Activated CD8-positive, alpha-beta memory T cell treated with anti-CD3 and anti-CD28 coated beads, Interleukin-2, amount 10 ng/mL, durations not matched to agents 7 days and 5 days (primary cell): ENCODE measurements around the gene SNRNP25. TPM values are rescaled to one million over a fixed set of nuclear protein-coding genes. Genes with fewer than 3 reads are reported as not detected.

ENCODE experiments used
- microRNA-seq: library from miRNA; unstranded; fragments of <30 nt; microRNA quantifications from one replicate; pipeline ENCODE4 v1.2.0, GENCODE V29; 2022
- total RNA-seq, 2 experiments: library from RNA; stranded (reverse); gene quantifications; one replicate each; pipeline ENCODE4 v1.2.3, GENCODE V29; 2021

The SNRNP25 gene
- total RNA-seq, 2 experiments from 2014 or later = 86.6 to 90.8 TPM

Small RNAs within 50 kb of the gene (microRNA-seq; reads per million reads assigned to microRNA genes)
- not detected for gene MIR6859-4

Other genes with a start within 250 kb of the SNRNP25 start
- 10 to 100 TPM; 40.4 to 53.1 TPM for gene POLR3K, start 220 bp upstream of the SNRNP25 start, total RNA-seq
- gene RHBDF1, start 18.8 kb downstream of the SNRNP25 start, total RNA-seq = under 1 TPM; 0.23 to 0.33 TPM
- gene MPG, start 24.4 kb downstream of the SNRNP25 start, total RNA-seq = 10 to 100 TPM; 60.2 to 60.6 TPM
- 10 to 100 TPM; 33.7 to 34.6 TPM for gene NPRL3, start 84.8 kb downstream of the SNRNP25 start, total RNA-seq
- gene HBZ, start 98.8 kb downstream of the SNRNP25 start, total RNA-seq = not detected
- gene HBM, start 112.2 kb downstream of the SNRNP25 start, total RNA-seq = not detected
- not detected for gene HBA2, start 119.0 kb downstream of the SNRNP25 start, total RNA-seq
- gene HBA1, start 122.9 kb downstream of the SNRNP25 start, total RNA-seq = not detected
- gene HBQ1, start 126.6 kb downstream of the SNRNP25 start, total RNA-seq = not detected
- 10 to 100 TPM; 60.0 to 65.3 TPM for gene LUC7L, start 175.6 kb downstream of the SNRNP25 start, total RNA-seq
- 10 to 100 TPM in 1 of 2 experiments, 1 to 10 TPM in 1; 9.1 to 10.1 TPM for gene FAM234A, start 181.0 kb downstream of the SNRNP25 start, total RNA-seq
- gene RGS11, start 222.1 kb downstream of the SNRNP25 start, total RNA-seq = not detected
- not detected for gene ARHGDIG, start 226.8 kb downstream of the SNRNP25 start, total RNA-seq
- gene PDIA2, start 229.3 kb downstream of the SNRNP25 start, total RNA-seq = not detected